Right forelimb (tissue), 1 donor: ENCODE results near the gene FAM222A.

Experiments
- DNase-seq: peaks from one replicate; pipeline ENCODE4 v3.0.0-alpha.2; 2018

FAM222A gene

GRCh38 chr12:109727039-109727723, 13.6 kb downstream of the FAM222A start:
- DNase-seq: peak; percentile 60

DNA sequence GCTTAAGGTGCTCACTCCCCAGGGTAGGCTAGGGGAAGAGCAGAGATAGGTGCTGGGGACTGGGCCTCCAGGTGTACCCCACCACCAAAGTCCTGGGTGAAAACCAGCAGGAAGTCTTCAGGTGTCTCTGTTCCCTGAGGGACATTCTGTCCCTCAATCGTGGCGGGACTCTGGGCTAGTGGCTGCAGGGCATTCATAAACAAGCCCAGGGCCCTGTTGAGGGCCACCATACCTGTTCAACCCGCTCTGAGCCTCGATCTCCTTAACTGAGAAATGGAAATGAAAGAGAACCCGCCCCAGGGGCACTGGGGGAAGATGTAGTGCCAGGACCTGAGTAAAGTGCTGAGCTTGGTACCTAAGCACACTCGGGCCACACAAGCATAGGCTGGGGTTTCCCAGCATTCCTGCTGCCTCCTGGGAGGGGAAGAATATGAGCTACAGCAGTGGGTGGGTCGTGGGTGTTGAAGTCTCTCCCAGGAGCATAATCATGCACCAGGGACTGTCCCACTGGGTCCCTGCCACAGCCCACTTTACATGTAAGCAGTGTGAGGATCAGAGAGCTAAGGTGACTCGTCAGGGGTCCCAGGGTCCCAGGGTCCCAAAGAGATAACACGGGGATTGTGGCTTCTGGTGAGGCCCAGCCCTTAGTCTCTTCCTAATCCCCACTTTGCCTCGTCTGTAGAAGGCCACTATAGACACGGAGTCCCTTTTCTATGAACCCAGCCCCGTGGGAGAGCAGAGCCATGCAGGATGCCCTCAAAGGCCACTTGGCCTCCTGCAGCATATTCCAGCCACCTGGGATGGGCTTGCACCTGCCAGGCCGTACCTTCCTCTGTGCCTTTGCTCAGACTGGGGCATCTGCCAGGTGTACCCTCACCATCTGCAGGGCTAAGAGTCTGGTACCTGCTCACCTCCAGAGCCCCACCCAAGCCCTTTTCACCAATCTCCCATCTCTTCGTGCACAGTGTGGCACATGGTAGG, 14.4 kb downstream of the FAM222A start:
- peak; percentile 26 for DNase-seq

GRCh38 chr12:109728921-109729320, 15.3 kb downstream of the FAM222A start:
- DNase-seq: no peak

DNA sequence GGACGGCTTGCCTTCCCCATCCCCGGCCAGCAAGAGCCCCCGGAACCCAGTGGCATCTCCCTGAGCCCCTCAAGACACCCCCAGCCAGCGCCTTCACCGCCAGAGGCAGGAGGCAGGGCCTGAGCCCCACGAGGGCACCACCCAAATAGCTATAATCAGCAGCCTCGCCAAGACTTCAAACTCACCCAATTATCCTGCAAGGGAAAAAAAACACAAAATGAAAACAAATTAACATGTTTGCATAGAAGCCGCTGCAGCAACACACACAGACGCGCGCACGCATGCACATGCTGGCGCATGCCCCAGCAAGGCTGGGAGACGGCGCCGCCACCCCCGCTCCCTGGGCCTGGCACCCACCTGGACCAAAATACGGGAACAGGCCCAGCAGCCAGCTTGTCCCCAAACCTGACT, 15.8 kb downstream of the FAM222A start:
- DNase-seq: peak; percentile 24

DNA sequence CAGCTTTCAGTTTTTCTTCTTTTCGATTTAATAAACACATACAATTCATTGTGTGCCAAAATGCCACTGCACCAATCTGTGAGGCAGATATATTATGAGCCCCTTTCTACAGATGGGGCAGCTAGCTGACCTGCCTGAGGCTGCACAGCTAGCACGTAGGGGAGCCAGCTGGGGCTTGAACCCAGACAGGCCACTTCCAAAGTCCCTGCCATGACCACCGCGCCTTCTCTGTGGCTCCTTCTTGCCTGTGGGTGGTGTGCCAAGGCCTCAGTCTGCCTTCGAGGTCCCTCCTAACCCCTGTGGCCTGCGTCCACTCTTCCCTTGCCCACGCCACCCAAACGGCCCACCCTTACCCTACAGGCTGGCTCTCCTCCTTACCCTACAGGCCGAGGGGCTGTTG, 16.2 kb downstream of the FAM222A start:
- DNase-seq: peak; percentile 18

GRCh38 chr12:109730306-109731145, 16.9 kb downstream of the FAM222A start:
- DNase-seq: peak; percentile 13

DNA sequence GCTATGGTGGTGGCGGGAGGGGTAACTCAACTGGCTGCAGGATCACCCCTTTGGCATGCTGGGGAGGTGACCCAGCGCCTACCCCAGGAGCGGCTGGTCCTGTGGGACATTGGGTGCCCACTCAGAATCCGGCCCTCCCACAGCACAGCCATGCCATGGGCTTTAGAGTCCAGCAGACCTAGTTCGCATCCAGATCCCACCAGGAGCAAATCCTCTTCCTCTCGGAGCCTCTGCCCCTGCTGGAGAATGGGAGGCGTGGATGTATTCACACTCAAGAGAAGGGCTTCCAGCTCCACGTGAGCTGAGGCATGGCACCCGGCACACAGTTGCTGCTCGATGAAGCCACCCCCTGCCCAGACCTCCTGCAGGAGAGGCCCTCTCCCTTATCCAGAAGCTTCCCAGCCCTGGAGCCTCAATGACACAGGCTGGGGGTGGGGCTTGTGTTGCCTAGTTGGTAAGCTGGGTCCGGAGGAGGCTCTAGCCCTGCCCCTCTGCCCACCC, 17.7 kb downstream of the FAM222A start:
- peak; percentile 26 for DNase-seq

GRCh38 chr12:109731806-109732205, 18.2 kb downstream of the FAM222A start:
- no peak for DNase-seq

GRCh38 chr12:109732321-109733305, 19.0 kb downstream of the FAM222A start:
- peak; percentile 30 for DNase-seq

DNA sequence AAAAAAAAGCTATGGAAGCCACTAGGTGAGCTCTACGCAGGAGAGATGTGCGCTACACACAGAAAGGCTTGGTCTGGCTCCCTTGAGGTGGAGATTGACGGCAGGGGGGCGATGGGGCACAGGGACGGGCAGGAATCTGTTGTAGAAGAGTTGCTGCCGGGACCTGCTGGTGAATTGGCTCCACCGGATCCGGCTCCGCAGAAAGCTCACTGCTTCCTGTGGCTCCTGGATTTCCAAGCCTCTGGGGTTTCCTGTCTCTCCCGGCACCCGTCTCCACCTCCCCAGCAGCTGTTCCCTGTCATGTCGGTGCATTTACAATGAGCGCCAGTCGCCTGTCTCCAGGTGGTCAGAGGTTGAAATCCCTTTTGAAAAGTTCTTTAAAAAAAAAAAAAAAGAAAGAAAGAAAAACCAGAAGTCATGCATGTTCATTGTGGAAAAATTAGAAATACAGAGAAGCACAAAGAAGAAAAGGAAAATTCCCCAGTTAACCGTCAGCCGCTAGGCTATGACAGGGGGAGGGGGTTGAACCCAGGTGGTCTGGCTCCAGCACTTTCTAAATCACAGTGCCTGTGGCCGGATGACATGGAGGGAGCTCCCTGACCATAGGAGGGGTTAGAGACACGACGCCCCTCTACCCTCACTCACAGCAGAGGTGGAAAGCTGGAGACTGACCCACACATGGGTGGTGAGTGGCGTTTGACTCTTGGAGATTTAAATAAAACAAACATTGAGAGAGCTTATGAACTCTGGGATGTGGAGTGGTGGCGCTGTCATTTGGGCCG, 20.8 kb downstream of the FAM222A start:
- DNase-seq: peak; percentile 34

DNA sequence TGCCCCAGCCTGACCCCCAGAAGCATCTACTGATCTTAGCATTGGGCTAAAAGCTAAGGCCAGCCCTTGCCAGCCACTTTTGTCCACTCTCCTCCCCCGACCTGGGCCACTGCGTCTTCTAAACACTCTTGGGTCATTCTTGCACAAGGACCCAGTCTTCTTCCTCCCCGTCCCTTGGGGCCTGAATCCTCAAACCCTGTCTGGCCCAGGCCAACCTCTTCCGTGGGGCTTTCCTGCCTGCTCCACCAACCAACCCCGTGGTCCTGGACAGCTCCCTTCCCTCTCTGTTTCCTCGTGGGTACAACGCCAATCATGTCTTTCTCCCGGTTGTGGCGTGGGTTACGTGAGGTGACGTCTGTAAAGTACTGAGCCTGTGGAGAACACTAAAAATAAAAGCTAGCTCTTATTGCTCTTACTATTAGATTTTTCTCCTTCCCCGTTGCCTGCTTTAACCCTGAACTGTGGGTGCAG, 21.5 kb downstream of the FAM222A start:
- peak; percentile 13 for DNase-seq

- DNase-seq: peak; percentile 32
These were observed 22.4 kb downstream of the FAM222A start for GRCh38 chr12:109735825-109736551.

- DNase-seq: peak; percentile 71
These were observed 23.0 kb downstream of the FAM222A start for GRCh38 chr12:109736552-109737108.

DNA sequence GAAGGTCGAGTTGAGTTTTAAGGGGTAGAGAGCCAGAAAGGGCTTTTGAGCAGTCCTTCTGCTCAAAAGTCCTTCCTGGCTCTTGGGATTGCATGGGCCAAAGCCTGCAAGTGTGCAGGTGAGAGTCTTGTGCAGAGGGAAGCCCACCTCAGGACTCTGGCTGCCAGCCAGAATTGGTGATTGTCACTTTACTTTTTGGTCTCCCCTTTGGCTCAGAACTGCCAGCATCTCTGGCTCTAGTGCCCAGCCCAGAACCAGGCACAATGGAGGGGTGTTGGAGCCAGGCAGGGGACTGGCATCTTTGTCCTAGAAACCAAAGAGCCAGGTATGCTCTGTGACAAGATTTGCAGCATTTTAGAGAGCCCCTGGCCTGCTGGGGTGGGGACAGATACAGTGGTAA, 23.5 kb downstream of the FAM222A start:
- DNase-seq: peak; percentile 20

DNA sequence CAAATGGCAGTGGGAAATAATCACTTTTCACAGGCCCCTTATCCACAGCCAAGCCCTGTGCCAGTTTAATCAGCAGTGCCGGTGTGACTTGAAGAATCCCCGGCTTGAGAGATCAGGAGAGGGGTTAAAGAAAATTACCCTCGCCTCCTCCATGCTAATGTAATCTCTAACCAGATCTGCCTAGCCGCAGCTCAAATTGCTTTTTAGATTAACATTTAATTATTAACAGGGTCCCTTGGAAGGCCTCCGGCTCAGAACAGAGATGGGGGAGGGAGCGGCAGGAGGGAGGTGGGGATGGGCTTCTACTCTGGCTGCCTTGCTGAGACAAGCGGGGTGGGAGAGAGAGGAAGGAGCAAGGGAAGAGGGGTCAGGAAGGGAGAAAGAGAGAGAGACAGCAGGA, 24.0 kb downstream of the FAM222A start:
- DNase-seq: peak; percentile 32

GRCh38 chr12:109738209-109738608, 24.6 kb downstream of the FAM222A start:
- DNase-seq: peak; percentile 7

DNA sequence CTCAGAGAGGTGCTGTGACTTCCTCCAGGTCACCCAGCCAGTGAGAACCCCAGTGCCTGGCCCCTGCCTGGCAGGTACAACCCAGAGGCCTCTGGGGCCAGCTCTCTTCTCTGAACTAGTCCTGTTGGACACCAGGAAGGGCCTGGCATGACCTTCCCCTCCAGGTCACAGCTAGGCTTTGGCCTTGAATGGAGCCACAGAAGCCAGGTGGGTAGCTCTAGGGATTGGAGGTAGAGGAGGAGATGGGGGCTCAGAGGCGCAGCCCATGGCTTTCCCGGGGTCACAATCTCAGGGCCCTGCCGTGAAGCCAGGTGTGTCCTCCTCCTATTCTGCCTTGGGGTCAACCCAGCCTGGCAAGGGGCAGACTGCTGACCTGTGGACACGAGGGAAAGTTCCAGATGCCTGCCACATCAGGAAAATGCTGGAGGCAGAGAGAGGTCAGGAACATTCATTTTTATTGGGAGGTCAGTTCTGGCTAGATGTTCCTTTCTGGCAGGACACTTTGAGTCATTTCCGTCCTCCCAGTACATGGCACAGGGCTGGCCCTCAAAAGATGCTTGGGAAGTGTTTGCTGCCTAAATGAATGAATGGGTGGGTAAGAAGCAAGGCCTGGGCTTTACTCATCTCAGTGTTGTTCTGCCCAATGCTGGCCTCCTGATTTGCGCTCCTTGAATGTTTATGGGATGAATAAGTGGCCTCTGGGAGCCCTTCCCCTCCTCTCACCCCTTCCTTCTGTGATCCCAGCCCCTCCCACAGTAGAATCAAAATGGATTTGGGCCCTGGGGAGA, 25.4 kb downstream of the FAM222A start:
- peak; percentile 18 for DNase-seq
